HepG2 (cell line): ENCODE data around the gene ARHGAP26. TPM values are rescaled to one million over a fixed set of nuclear protein-coding genes. Genes with fewer than 3 reads are reported as not detected.

Experiments
- AKNA ChIP-seq: sonication (generic); formaldehyde crosslinking; IDR thresholded peaks from 2 replicates; pipeline ENCODE4 v1.4.0; 2020; ENCODE audit warnings: missing genetic modification reagents, borderline replicate concordance
- ATF6 ChIP-seq: sonication (generic); formaldehyde crosslinking; conservative IDR thresholded peaks from 2 replicates; pipeline ENCODE4 v1.4.0; 2020; ENCODE audit warnings: missing genetic modification reagents
- BCL6 ChIP-seq: IDR thresholded peaks from 2 replicates; pipeline ENCODE4 v1.6.1; 2016; ENCODE audit warnings: missing genetic modification reagents, missing compliant biosample characterization
- CENPX ChIP-seq: sonication (generic); formaldehyde crosslinking; IDR thresholded peaks from 2 replicates; pipeline ENCODE4 v1.9.0; 2021; ENCODE audit warnings: mild to moderate bottlenecking, missing genetic modification reagents, moderate library complexity
- FOXA3 ChIP-seq: IDR thresholded peaks from 2 replicates; pipeline ENCODE4 v1.6.1; 2016; ENCODE audit warnings: missing genetic modification reagents, missing compliant biosample characterization
- KDM2A ChIP-seq: sonication (generic); formaldehyde crosslinking; IDR thresholded peaks from 2 replicates; pipeline ENCODE4 v1.4.0; 2020; ENCODE audit warnings: low read depth, missing genetic modification reagents, borderline replicate concordance
- KLF6 ChIP-seq: IDR thresholded peaks from 2 replicates; pipeline ENCODE4 v1.8.0; 2016; ENCODE audit warnings: missing biosample characterization, missing genetic modification reagents
- MIER3 ChIP-seq: IDR thresholded peaks from 2 replicates; pipeline ENCODE4 v1.6.1; 2016; ENCODE audit warnings: missing compliant biosample characterization, borderline replicate concordance
- NFKB2 ChIP-seq: sonication (generic); formaldehyde crosslinking; IDR thresholded peaks from 2 replicates; pipeline ENCODE4 v1.4.0; 2020; ENCODE audit warnings: missing genetic modification reagents, borderline replicate concordance
- NR2F2 ChIP-seq: IDR thresholded peaks from 2 replicates; pipeline ENCODE4 v1.6.1; 2012; ENCODE audit warnings: low read depth, inconsistent platforms, borderline replicate concordance
- NR3C1 ChIP-seq: sonication (generic); formaldehyde crosslinking; IDR thresholded peaks from 2 replicates; pipeline ENCODE4 v1.4.0; 2020; ENCODE audit warnings: missing genetic modification reagents
- NRL ChIP-seq: sonication (generic); formaldehyde crosslinking; IDR thresholded peaks from 2 replicates; pipeline ENCODE4 v1.5.0; 2020; ENCODE audit warnings: missing genetic modification reagents, mild to moderate bottlenecking, moderate library complexity, borderline replicate concordance
- RARG ChIP-seq: sonication (generic); formaldehyde crosslinking; IDR thresholded peaks from 2 replicates; pipeline ENCODE4 v1.4.0; 2020; ENCODE audit warnings: low read depth, mild to moderate bottlenecking, missing genetic modification reagents
- RCOR2 ChIP-seq: IDR thresholded peaks from 2 replicates; pipeline ENCODE4 v1.6.1; 2016; ENCODE audit warnings: missing biosample characterization, missing genetic modification reagents
- THAP11 ChIP-seq: IDR thresholded peaks from 2 replicates; pipeline ENCODE4 v1.6.1; 2016; ENCODE audit warnings: missing biosample characterization, missing genetic modification reagents
- THYN1 ChIP-seq: sonication (generic); formaldehyde crosslinking; IDR thresholded peaks from 2 replicates; pipeline ENCODE4 v1.8.1; 2023; ENCODE audit warnings: low read depth, mild to moderate bottlenecking, moderate library complexity, missing genetic modification reagents, borderline replicate concordance
- ZFY ChIP-seq: sonication (generic); formaldehyde crosslinking; IDR thresholded peaks from 2 replicates; pipeline ENCODE4 v1.4.0; 2020; ENCODE audit warnings: missing genetic modification reagents
- ZNF230 ChIP-seq: sonication (generic); formaldehyde crosslinking; IDR thresholded peaks from 2 replicates; pipeline ENCODE4 v1.4.0; 2020; ENCODE audit warnings: mild to moderate bottlenecking, missing genetic modification reagents
- ZNF747 ChIP-seq: sonication (generic); formaldehyde crosslinking; IDR thresholded peaks from 2 replicates; pipeline ENCODE4 v1.8.1; 2023; ENCODE audit warnings: missing genetic modification reagents, mild to moderate bottlenecking, borderline replicate concordance
- ZNF841 ChIP-seq: sonication (generic); formaldehyde crosslinking; IDR thresholded peaks from 2 replicates; pipeline ENCODE4 v1.8.1; 2023; ENCODE audit warnings: missing genetic modification reagents, borderline replicate concordance
- polyA plus RNA-seq, 8 experiments: library from polyadenylated mRNA; depleted of rRNA in 3 of 8; stranded (reverse) in 7 of 8; unstranded in 1 of 8; fragments of >200 nt; fragmentation: Illumina TruSeq in 4 of 8; extraction: Trizol in 4 of 8; gene quantifications; 2 replicates each; pipeline versions ENCODE4 v1.2.1 to v1.2.3, GENCODE V29; 2011 to 2016; ENCODE audit warnings: low read depth in 4 of 8, missing spikeins in 1 of 8, mixed read lengths in 1 of 8; ENCODE audit not compliant: insufficient read depth in 1 of 8
- total RNA-seq, 5 experiments: library from RNA; depleted of rRNA; stranded (reverse); fragments of >200 nt; fragmentation: Illumina TruSeq; extraction: Trizol; gene quantifications; 2 replicates each; pipeline ENCODE4 v1.2.3, GENCODE V29; 2016; ENCODE audit warnings: low read depth in 1 of 5
- TF ChIP-seq, protein P1 (sequence below): sonication (generic); formaldehyde crosslinking; IDR thresholded peaks from 2 replicates; pipeline ENCODE4 v1.5.0; 2020; ENCODE audit warnings: mild to moderate bottlenecking, missing genetic modification reagents

Gene ARHGAP26
- total and polyA plus RNA-seq, 2 of the 13 experiments (the other 11 are each of a cell fraction or from before 2014, with no cell fraction given) = 9.6 to 18.2 TPM

DNA sequence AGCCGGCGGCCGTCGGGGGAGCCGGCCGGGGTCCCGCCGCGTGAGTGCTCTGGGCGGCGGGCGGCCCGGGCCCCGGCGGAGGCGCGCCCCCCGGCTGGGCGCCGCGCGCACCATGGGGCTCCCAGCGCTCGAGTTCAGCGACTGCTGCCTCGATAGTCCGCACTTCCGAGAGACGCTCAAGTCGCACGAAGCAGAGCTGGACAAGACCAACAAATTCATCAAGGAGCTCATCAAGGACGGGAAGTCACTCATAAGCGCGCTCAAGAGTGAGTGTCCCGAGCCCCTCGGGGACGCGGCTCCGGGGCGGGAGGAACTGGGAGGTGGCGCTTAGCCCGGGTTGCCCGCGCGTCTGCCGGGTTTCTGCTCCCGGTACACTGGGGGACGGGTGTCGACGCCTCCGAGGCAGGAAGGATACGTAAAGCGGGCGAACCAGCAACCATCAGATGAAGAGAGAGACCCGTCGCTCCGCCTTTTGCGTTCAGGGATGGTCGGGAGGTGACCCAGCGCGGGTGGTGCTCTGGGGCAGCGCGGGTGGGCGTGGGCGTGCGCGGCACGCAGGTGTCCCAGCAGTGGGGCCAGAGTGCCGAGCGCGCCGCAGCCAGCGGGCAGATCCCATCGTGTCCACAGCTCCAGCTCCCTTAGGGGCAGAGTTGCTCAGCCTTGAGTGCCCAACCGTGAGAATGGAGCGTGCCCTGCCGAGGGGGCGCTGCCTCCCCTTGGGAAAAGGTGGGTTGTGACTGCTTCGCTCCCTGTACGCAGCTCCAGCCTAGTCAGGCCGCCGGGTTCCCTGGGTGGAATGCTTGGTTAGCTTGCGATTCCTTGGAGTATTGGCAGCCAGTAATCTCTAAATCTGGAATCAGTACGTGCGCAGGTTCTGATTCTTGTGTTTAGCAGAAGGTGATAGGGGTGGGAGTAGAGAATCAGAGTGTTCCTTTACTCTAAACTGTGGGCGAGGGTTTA is 753 bp downstream of the ARHGAP26 start (continued):
- TF ChIP-seq NR2F2 (no peak; the same call in 1 of the 2 replicates), NFKB2 (CRISPR knock-in tag) (peak; percentile 36; the same call in 1 of the 2 replicates), FOXA3 (CRISPR knock-in tag) (peak; percentile 32; the same call in 1 of the 2 replicates), RARG (no peak), KDM2A (CRISPR knock-in tag) (peak; percentile 71), ATF6 (CRISPR knock-in tag) (no peak), NR3C1 (no peak), MIER3 (CRISPR knock-in tag) (no peak), CENPX (CRISPR knock-in tag) (no peak), AKNA (CRISPR knock-in tag) (no peak), KLF6 (CRISPR knock-in tag) (no peak), ZNF841 (no peak), THAP11 (CRISPR knock-in tag) (peak; percentile 42; the same call in 1 of the 2 replicates), ZNF230 (0 out of 2 replicates have a peak, but pooled peaks have one; percentile 30), RCOR2 (CRISPR knock-in tag) (0 out of 2 replicates have a peak, but pooled peaks have one; percentile 12), ZNF747 (CRISPR knock-in tag) (peak; percentile 63; the same call in 1 of the 2 replicates), NRL (CRISPR knock-in tag) (peak; percentile 92), BCL6 (no peak), ZFY (CRISPR knock-in tag) (no peak), THYN1 (no peak)
- TF ChIP-seq, protein P1, sequence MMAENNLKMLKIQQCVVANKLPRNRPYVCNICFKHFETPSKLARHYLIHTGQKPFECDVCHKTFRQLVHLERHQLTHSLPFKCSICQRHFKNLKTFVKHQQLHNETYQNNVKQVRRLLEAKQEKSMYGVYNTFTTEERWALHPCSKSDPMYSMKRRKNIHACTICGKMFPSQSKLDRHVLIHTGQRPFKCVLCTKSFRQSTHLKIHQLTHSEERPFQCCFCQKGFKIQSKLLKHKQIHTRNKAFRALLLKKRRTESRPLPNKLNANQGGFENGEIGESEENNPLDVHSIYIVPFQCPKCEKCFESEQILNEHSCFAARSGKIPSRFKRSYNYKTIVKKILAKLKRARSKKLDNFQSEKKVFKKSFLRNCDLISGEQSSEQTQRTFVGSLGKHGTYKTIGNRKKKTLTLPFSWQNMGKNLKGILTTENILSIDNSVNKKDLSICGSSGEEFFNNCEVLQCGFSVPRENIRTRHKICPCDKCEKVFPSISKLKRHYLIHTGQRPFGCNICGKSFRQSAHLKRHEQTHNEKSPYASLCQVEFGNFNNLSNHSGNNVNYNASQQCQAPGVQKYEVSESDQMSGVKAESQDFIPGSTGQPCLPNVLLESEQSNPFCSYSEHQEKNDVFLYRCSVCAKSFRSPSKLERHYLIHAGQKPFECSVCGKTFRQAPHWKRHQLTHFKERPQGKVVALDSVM (CRISPR knock-in tag) = no peak
